Sigmoid colon (tissue), 7 donors: Measurements from ENCODE around the gene DIPK1B. TPM values are rescaled to one million over a fixed set of nuclear protein-coding genes. Genes with fewer than 3 reads are reported as not detected.

Experiments
- DNase-seq: peaks from one replicate; pipeline ENCODE4 v3.0.0-alpha.2; 2019
- H3K27ac ChIP-seq, 4 donors: fragments of 200-600 bp; sonication (generic); one replicate each; pipeline ENCODE4 v1.5.1; 2016 to 2019; ENCODE audit warnings: mild to moderate bottlenecking in 1 of 4
- H3K27me3 ChIP-seq, 3 donors: fragments of 200-600 bp; sonication (generic); one replicate each; pipeline ENCODE4 v1.5.1; 2019; ENCODE audit warnings: mild to moderate bottlenecking in 1 of 3
- H3K36me3 ChIP-seq, 4 donors: fragments of 200-600 bp; sonication (generic); one replicate each; pipeline ENCODE4 v1.5.1; 2016 to 2019
- H3K4me1 ChIP-seq, 4 donors: fragments of 200-600 bp; sonication (generic); one replicate each; pipeline ENCODE4 v1.5.1; 2017 to 2019
- H3K4me3 ChIP-seq, 4 donors: fragments of 200-600 bp; sonication (generic); one replicate each; pipeline ENCODE4 v1.5.1; 2017 to 2019; ENCODE audit warnings: mild to moderate bottlenecking in 2 of 4, moderate library complexity in 1 of 4
- H3K9me3 ChIP-seq, 4 donors: fragments of 200-600 bp in 3 of 4; sonication (generic) in 3 of 4; one replicate each; pipeline versions ENCODE4 v1.5.1 to v1.6.1; 2013 to 2019
- CTCF ChIP-seq, 4 experiments: fragments of 450-650 bp in 3 of 4; fragments of 200-600 bp in 1 of 4; IDR thresholded peaks; one replicate each; pipeline ENCODE4 v1.5.1; 2016 to 2019; ENCODE audit warnings: antibody characterized with exemption in 4 of 4, mild to moderate bottlenecking in 3 of 4, moderate library complexity in 2 of 4
- EP300 ChIP-seq, 4 donors: sonication (generic); formaldehyde crosslinking; IDR thresholded peaks; one replicate each; pipeline ENCODE4 v1.6.1; 2017; ENCODE audit warnings: antibody characterized with exemption in 4 of 4
- POLR2A ChIP-seq, 2 donors: fragments of 450-650 bp; IDR thresholded peaks; one replicate each; pipeline ENCODE4 v1.6.1; 2016; ENCODE audit warnings: antibody characterized with exemption in 2 of 2, mild to moderate bottlenecking in 2 of 2, moderate library complexity in 2 of 2
- POLR2AphosphoS5 ChIP-seq, 4 donors: sonication (generic); formaldehyde crosslinking; IDR thresholded peaks; one replicate each; pipeline ENCODE4 v1.6.1; 2017; ENCODE audit warnings: antibody characterized with exemption in 4 of 4
- WGBS, 2 donors: extraction: QIAGEN DNeasy Blood & Tissue Kit; methylation state at CpG; one replicate each; pipeline ENCODE4 v1.1.7; 2013; 5-methylcytosine and 5-hydroxymethylcytosine counted together
- intact Hi-C: fragments of 100-400 bp; cut with DNase I; formaldehyde crosslinking; loops from one replicate; pipeline ENCODE4 v1.15.1; 2023
- polyA plus RNA-seq, 3 donors: library from polyadenylated mRNA; stranded (reverse); fragments of 200-250 nt; gene quantifications; one replicate each; pipeline ENCODE4 v1.2.3, GENCODE V29; 2013
- total RNA-seq, 4 donors: library from RNA; depleted of rRNA; stranded (reverse); fragments of >200 nt; gene quantifications; one replicate each; pipeline ENCODE4 v1.1.0, GENCODE V29; 2016
- donor health status: healthy with polysubstance abuse.
- donor health status: Bipolar disorder and iron deficiency.
- donor health status: healthy.

DIPK1B gene
- total and polyA plus RNA-seq, 7 donors, result 0.23 to 18.3 (median 9.6) TPM

GRCh38 chr9:136681945-136682699 is 30.2 kb upstream of the DIPK1B start:
- Histone ChIP-seq H3K27me3 (no peaks in the 10 kb centered on the region), H3K4me1 (peaks cover 0 to 21% (median 19%) of the 10 kb centered on the region in 4 donors), H3K27ac (no peak overlapping the region), H3K9me3 (no peaks in the 10 kb centered on the region), H3K36me3 (peaks cover 0 to under 1% (median 0%) of the 10 kb centered on the region in 4 donors), H3K4me3 (no peak overlapping the region)
- TF ChIP-seq CTCF (IDR thresholded peaks at IDR 0.05) (no peak), POLR2A (IDR thresholded peaks at IDR 0.05) (no peak), EP300 (IDR thresholded peaks at IDR 0.05) (no peak), POLR2AphosphoS5 (IDR thresholded peaks at IDR 0.05) (no peak)
- DNase-seq, result no peak
- intact Hi-C loops, result no loop called here
- WGBS, 2 donors, result 93 to 94% methylated on average over 20 of the region's 20 CpGs

GRCh38 chr9:136682710-136683109 is 29.7 kb upstream of the DIPK1B start:
- no peak overlapping the region for H3K4me3 ChIP-seq
- H3K27me3 ChIP-seq, result no peaks in the 10 kb centered on the region
- H3K4me1 ChIP-seq, result peaks cover 0 to 26% (median 23%) of the 10 kb centered on the region in 4 donors
- no peak for DNase-seq
- intact Hi-C loops, result no loop called here
- no peaks in the 10 kb centered on the region for H3K9me3 ChIP-seq
- no peaks in the 10 kb centered on the region for H3K36me3 ChIP-seq
- 92 to 94% methylated on average over 10 of the region's 10 CpGs for WGBS, 2 donors
- no peak for TF ChIP-seq CTCF (IDR thresholded peaks at IDR 0.05)
- no peak for TF ChIP-seq POLR2A (IDR thresholded peaks at IDR 0.05)
- no peak for TF ChIP-seq EP300 (IDR thresholded peaks at IDR 0.05)
- no peak for TF ChIP-seq POLR2AphosphoS5 (IDR thresholded peaks at IDR 0.05)
- H3K27ac ChIP-seq, result no peak overlapping the region

- 92 to 94% methylated on average over 16 of the region's 16 CpGs for WGBS, 2 donors
- no peaks in the 10 kb centered on the region for H3K9me3 ChIP-seq
- intact Hi-C loops, result no loop called here
- no peaks in the 10 kb centered on the region for H3K36me3 ChIP-seq
- no peak overlapping the region for H3K4me3 ChIP-seq
- H3K27ac ChIP-seq, result no peak overlapping the region
- no peaks in the 10 kb centered on the region for H3K27me3 ChIP-seq
- no peak for DNase-seq
- TF ChIP-seq EP300 (IDR thresholded peaks at IDR 0.05) (no peak), CTCF (IDR thresholded peaks at IDR 0.05) (no peak), POLR2AphosphoS5 (IDR thresholded peaks at IDR 0.05) (no peak), POLR2A (IDR thresholded peaks at IDR 0.05) (no peak)
- peaks cover 0 to 31% (median 27%) of the 10 kb centered on the region in 4 donors for H3K4me1 ChIP-seq
These were observed 29.1 kb upstream of the DIPK1B start for GRCh38 chr9:136683173-136683745.

DNA sequence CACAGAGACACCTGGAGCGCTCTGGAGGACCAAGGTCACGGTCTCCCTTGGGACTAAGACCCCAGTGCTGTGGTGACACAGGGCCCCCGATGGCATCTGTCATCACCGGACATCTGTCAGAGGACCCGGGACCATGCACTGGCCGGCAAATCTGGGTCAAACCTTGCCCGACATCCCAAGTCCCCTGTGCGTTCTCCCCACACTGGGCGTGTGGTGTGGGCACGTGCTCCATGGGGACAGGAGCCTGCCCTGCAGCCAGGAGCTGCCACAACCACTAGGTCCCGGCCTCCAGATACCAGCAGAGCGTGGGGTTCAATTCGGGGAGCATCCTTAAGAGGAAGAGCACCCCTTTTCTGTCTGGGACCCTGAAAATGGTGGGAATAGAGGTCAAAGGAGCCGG is 28.6 kb upstream of the DIPK1B start:
- Histone ChIP-seq H3K27ac (no peak overlapping the region), H3K27me3 (no peaks in the 10 kb centered on the region), H3K9me3 (no peaks in the 10 kb centered on the region), H3K4me1 (peaks cover 0 to 31% (median 27%) of the 10 kb centered on the region in 4 donors), H3K4me3 (no peak overlapping the region), H3K36me3 (no peaks in the 10 kb centered on the region)
- intact Hi-C loops, result no loop called here
- TF ChIP-seq CTCF (IDR thresholded peaks at IDR 0.05) (no peak), EP300 (IDR thresholded peaks at IDR 0.05) (no peak), POLR2AphosphoS5 (IDR thresholded peaks at IDR 0.05) (no peak), POLR2A (IDR thresholded peaks at IDR 0.05) (no peak)
- WGBS, 2 donors, result 92 to 95% methylated on average over 14 of the region's 14 CpGs
- no peak for DNase-seq
